Measurements from ENCODE around the gene SLF2.
"Not testable (repeated sequence)": the region's sequence is repeated elsewhere in the genome, so short reads cannot be mapped to it uniquely, and the experiment has no call there.

Gene SLF2

DNA sequence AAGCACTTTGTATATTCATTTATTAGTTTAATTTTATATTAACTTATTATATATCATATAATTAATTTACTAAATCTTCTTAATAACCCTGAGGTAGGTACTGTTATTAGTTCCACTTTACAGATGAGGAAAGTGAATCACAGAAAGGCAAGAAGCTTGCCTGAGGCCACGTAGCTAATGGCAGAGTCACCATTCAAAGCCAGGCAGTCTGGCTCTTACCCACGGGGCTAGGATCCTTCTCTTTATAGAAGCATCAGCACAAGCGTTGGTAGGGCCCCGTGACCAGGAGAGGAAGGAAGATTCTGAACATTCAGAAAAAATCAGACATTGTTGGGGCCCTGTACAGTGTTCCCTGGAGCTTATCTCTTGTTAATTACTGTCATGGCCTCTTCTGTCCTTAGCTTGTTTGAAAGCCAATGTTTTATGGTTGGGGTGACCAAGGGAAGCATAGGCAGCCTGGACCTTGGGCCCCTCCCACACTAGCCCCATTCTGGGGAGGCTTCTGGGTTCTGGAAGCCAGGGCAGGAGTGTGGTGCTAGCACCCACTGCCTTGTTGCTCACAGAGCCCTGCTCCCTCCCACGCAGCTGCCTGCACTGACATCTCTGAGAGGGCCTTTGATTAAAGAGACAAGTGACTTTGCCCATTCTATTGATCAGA is 31.1 kb upstream of the SLF2 start:
- H3K36me3 ChIP-seq (ENCODE audit: insufficient read depth, insufficient read length, low read length), result no peaks in the 10 kb centered on the region
- no peaks in the 10 kb centered on the region for H3K4me1 ChIP-seq (ENCODE audit: insufficient read depth, insufficient read length)
- no peak for DNase-seq (ENCODE audit: low read depth, low spot score)
- H3K9me3 ChIP-seq (ENCODE audit: insufficient read depth, low read length), result no peaks in the 10 kb centered on the region
- H3K4me3 ChIP-seq (ENCODE audit: insufficient read length, low read depth), result no peak overlapping the region
- H3K27me3 ChIP-seq (ENCODE audit: insufficient read depth, insufficient read length), result no peaks in the 10 kb centered on the region
- no peak for TF ChIP-seq YY1 (IDR thresholded peaks at IDR 0.05; ENCODE audit: insufficient read depth, insufficient read length)
- TF ChIP-seq SUZ12 (IDR thresholded peaks at IDR 0.05; ENCODE audit: extremely low read depth, insufficient read depth, insufficient read length), result no peak
- no peak for TF ChIP-seq ZNF274 (IDR thresholded peaks at IDR 0.05; ENCODE audit: low read depth, low read length)
- H3K9ac ChIP-seq (ENCODE audit: insufficient read length, low read depth), result no peak overlapping the region

DNA sequence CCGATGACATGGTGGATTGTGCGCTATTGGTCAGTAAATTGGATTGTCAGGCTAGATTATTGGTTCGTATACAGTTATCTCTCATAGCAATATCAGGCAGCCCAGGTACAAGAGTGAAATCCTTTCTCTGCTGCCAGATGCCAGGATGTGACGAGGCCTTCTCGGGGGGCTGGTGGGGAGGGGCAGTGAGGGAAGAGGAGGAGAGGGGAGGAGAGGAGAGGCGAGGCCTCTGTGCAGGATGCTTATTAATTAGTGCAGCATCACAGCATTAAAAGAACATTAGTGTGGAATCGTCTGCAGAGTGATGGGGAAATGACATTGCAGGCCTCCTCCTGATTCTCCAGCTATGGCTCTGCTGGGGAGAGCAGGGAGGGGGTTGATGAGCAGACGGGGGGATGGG is 30.5 kb upstream of the SLF2 start:
- H3K4me1 ChIP-seq (ENCODE audit: insufficient read depth, insufficient read length), result no peaks in the 10 kb centered on the region
- H3K9ac ChIP-seq (ENCODE audit: insufficient read length, low read depth), result no peak overlapping the region
- H3K4me3 ChIP-seq (ENCODE audit: insufficient read length, low read depth), result no peak overlapping the region
- no peaks in the 10 kb centered on the region for H3K27me3 ChIP-seq (ENCODE audit: insufficient read depth, insufficient read length)
- no peak for DNase-seq (ENCODE audit: low read depth, low spot score)
- TF ChIP-seq SUZ12 (IDR thresholded peaks at IDR 0.05; ENCODE audit: extremely low read depth, insufficient read depth, insufficient read length), result no peak
- no peak for TF ChIP-seq YY1 (IDR thresholded peaks at IDR 0.05; ENCODE audit: insufficient read depth, insufficient read length)
- TF ChIP-seq ZNF274 (IDR thresholded peaks at IDR 0.05; ENCODE audit: low read depth, low read length), result no peak
- H3K36me3 ChIP-seq (ENCODE audit: insufficient read depth, insufficient read length, low read length), result no peaks in the 10 kb centered on the region
- no peaks in the 10 kb centered on the region for H3K9me3 ChIP-seq (ENCODE audit: insufficient read depth, low read length)

DNA sequence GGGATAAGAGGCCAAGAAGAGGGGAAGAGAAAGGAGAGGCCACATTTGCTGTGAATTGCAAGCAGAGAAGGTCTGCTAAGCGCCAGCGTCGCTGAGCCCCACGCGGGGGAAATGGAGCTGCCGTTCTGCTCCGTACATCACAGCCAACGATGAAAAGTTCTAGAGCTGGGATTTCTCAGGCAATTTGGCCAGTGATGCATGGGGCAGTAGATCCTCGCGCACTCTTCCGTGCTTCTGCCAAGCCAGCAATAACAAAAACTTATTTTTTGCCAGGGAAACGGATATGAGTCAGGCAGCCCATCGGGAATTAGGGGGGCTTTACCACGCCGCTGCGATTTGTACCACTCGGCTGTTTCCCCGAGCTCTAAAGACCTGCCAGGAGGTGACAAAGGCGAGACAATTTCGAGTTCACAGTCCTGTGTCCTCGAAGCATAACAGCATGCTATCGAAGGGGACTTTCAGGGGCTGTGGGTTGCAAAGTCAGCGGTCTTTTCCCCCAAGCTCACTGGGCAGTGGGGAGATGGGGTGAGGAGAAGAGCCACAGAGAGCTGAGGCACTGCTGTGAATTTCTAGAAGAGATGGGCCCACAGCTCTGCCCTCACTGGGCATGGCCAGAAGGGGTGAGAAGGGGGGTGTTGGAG is 30.0 kb upstream of the SLF2 start:
- Histone ChIP-seq H3K36me3 (ENCODE audit: insufficient read depth, insufficient read length, low read length) (no peaks in the 10 kb centered on the region), H3K9ac (ENCODE audit: insufficient read length, low read depth) (no peak overlapping the region), H3K9me3 (ENCODE audit: insufficient read depth, low read length) (no peaks in the 10 kb centered on the region), H3K4me1 (ENCODE audit: insufficient read depth, insufficient read length) (no peaks in the 10 kb centered on the region), H3K4me3 (ENCODE audit: insufficient read length, low read depth) (no peak overlapping the region), H3K27me3 (ENCODE audit: insufficient read depth, insufficient read length) (no peaks in the 10 kb centered on the region)
- DNase-seq (ENCODE audit: low read depth, low spot score), result no peak
- TF ChIP-seq YY1 (IDR thresholded peaks at IDR 0.05; ENCODE audit: insufficient read depth, insufficient read length) (no peak), ZNF274 (IDR thresholded peaks at IDR 0.05; ENCODE audit: low read depth, low read length) (no peak), SUZ12 (IDR thresholded peaks at IDR 0.05; ENCODE audit: extremely low read depth, insufficient read depth, insufficient read length) (no peak)

DNA sequence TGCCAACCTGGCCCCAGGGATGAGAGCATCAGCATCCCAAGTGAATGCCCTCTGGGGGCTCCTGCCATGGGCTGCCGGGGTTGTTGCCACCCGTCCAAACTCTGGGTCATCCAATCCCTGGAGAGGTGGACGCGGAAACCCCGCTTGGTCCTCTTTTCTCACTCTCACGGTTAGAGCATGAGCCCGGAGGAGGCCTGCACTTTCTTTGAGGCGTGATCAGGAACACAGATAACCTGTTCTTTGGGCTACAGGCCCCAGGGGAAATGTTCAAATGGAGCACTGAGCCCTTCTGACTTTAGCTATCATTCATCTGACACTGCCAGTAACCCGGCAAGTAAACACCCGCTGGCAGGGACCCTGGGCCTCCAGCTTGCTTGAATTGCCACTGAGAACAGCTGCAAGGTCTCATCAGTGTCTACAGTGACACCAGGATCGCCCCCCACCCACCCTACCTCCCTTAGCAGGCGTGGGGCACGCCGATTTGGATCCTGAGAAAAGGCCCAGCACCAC is 29.4 kb upstream of the SLF2 start:
- no peaks in the 10 kb centered on the region for H3K4me1 ChIP-seq (ENCODE audit: insufficient read depth, insufficient read length)
- H3K36me3 ChIP-seq (ENCODE audit: insufficient read depth, insufficient read length, low read length), result no peaks in the 10 kb centered on the region
- no peaks in the 10 kb centered on the region for H3K27me3 ChIP-seq (ENCODE audit: insufficient read depth, insufficient read length)
- no peak for DNase-seq (ENCODE audit: low read depth, low spot score)
- TF ChIP-seq SUZ12 (IDR thresholded peaks at IDR 0.05; ENCODE audit: extremely low read depth, insufficient read depth, insufficient read length) (no peak), YY1 (IDR thresholded peaks at IDR 0.05; ENCODE audit: insufficient read depth, insufficient read length) (no peak), ZNF274 (IDR thresholded peaks at IDR 0.05; ENCODE audit: low read depth, low read length) (no peak)
- H3K9me3 ChIP-seq (ENCODE audit: insufficient read depth, low read length), result no peaks in the 10 kb centered on the region
- no peak overlapping the region for H3K4me3 ChIP-seq (ENCODE audit: insufficient read length, low read depth)
- no peak overlapping the region for H3K9ac ChIP-seq (ENCODE audit: insufficient read length, low read depth)

DNA sequence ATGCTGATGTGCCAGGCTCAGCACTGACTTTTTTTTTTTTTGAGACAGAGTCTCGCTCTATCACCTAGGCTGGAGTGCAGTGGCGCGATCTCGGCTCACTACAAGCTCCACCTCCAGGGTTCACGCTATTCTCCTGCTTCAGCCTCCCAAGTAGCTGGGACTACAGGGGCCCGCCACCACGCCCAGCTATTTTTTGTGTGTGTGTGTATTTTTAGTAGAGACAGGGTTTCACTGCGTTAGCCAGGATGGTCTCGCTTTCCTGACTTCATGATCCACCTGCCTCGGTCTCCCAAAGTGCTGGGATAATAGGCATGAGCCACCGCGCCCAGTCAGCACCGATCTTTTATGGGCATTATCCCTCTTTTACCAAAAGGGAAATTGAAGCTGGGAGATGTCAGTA is 27.2 kb upstream of the SLF2 start:
- not testable (repeated sequence) for H3K4me3 ChIP-seq (ENCODE audit: insufficient read length, low read depth); H3K4me1 ChIP-seq (ENCODE audit: insufficient read depth, insufficient read length); DNase-seq (ENCODE audit: low read depth, low spot score); H3K27me3 ChIP-seq (ENCODE audit: insufficient read depth, insufficient read length); H3K9me3 ChIP-seq (ENCODE audit: insufficient read depth, low read length); H3K36me3 ChIP-seq (ENCODE audit: insufficient read depth, insufficient read length, low read length); H3K9ac ChIP-seq (ENCODE audit: insufficient read length, low read depth)

DNA sequence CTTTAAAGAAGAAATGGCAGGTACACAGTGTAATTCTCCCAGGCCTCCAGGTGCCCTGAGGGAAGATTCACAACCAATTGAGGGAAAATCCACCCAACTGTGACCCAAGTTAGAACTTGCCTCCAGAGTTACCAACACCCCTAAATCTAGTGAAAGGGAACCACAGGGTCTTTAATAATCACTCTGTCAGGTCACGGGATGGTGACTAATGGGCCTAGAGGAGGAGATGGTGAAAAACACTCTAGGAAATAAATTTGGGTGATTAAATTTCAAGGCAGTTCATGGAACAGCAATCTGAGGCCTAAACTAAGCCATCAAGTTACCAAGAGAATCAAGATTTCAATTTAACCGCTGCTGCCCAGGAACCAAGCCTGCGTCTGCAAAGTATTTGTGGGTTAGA is 26.7 kb upstream of the SLF2 start:
- H3K36me3 ChIP-seq (ENCODE audit: insufficient read depth, insufficient read length, low read length), result no peaks in the 10 kb centered on the region
- no peak for TF ChIP-seq YY1 (IDR thresholded peaks at IDR 0.05; ENCODE audit: insufficient read depth, insufficient read length)
- TF ChIP-seq SUZ12 (IDR thresholded peaks at IDR 0.05; ENCODE audit: extremely low read depth, insufficient read depth, insufficient read length), result no peak
- no peaks in the 10 kb centered on the region for H3K9me3 ChIP-seq (ENCODE audit: insufficient read depth, low read length)
- no peak for DNase-seq (ENCODE audit: low read depth, low spot score)
- H3K4me3 ChIP-seq (ENCODE audit: insufficient read length, low read depth), result no peak overlapping the region
- H3K27me3 ChIP-seq (ENCODE audit: insufficient read depth, insufficient read length), result no peaks in the 10 kb centered on the region
- no peak overlapping the region for H3K9ac ChIP-seq (ENCODE audit: insufficient read length, low read depth)
- peaks cover 3% of the 10 kb centered on the region for H3K4me1 ChIP-seq (ENCODE audit: insufficient read depth, insufficient read length)

DNA sequence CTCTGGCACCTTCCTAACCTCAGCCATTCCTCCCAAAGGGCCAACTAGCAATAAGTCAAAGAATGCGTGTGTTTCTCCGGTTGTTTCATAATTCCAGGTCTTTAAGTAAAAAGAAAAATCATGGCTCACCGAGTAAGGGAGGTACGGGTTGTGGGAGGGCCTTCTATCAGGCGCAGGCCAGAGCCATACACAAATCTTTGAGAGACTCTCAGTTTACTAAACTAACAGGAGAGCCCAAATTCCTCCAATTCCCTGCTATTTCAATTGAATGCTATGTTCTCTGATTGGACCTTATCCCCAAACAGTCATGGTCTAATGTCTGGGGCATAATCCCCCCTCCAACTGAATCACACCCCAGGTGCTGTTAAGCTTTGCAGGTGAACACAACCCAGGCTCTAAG is 26.2 kb upstream of the SLF2 start:
- H3K27me3 ChIP-seq (ENCODE audit: insufficient read depth, insufficient read length), result no peaks in the 10 kb centered on the region
- DNase-seq (ENCODE audit: low read depth, low spot score), result no peak
- H3K4me3 ChIP-seq (ENCODE audit: insufficient read length, low read depth), result no peak overlapping the region
- H3K9me3 ChIP-seq (ENCODE audit: insufficient read depth, low read length), result no peaks in the 10 kb centered on the region
- no peak overlapping the region for H3K9ac ChIP-seq (ENCODE audit: insufficient read length, low read depth)
- TF ChIP-seq ZNF274 (IDR thresholded peaks at IDR 0.05; ENCODE audit: low read depth, low read length) (no peak), SUZ12 (IDR thresholded peaks at IDR 0.05; ENCODE audit: extremely low read depth, insufficient read depth, insufficient read length) (no peak), YY1 (IDR thresholded peaks at IDR 0.05; ENCODE audit: insufficient read depth, insufficient read length) (no peak)
- peaks cover 3% of the 10 kb centered on the region for H3K4me1 ChIP-seq (ENCODE audit: insufficient read depth, insufficient read length)
- H3K36me3 ChIP-seq (ENCODE audit: insufficient read depth, insufficient read length, low read length), result no peaks in the 10 kb centered on the region
